Neuronal stem cell (in vitro differentiated cells): ENCODE measurements around the gene ADAMTSL1.

ENCODE experiments used
- DNase-seq: peaks from one replicate; pipeline ENCODE4 v3.0.0-alpha.2; 2013; ENCODE audit warnings: low spot score
- H2AFZ ChIP-seq: one replicate; pipeline ENCODE4 v1.6.1; 2013; ENCODE audit warnings: mild to moderate bottlenecking, low read length, inconsistent platforms
- H2AK5ac ChIP-seq: 2 replicates; pipeline ENCODE4 v1.6.1; 2013; ENCODE audit warnings: low read depth, mild to moderate bottlenecking, inconsistent platforms, low read length, moderate library complexity, mixed read lengths
- H2BK120ac ChIP-seq: 2 replicates; pipeline ENCODE4 v1.6.1; 2013; ENCODE audit warnings: low read depth, mild to moderate bottlenecking, inconsistent platforms, low read length, moderate library complexity, mixed read lengths
- H2BK12ac ChIP-seq: one replicate; pipeline ENCODE4 v1.6.1; 2013; ENCODE audit warnings: low read length, inconsistent platforms
- H2BK15ac ChIP-seq: 2 replicates; pipeline ENCODE4 v1.6.1; 2013; ENCODE audit warnings: mild to moderate bottlenecking, low read length, inconsistent platforms, mixed read lengths
- H2BK5ac ChIP-seq: one replicate; pipeline ENCODE4 v1.6.1; 2013; ENCODE audit warnings: inconsistent platforms, mild to moderate bottlenecking, low read length, moderate library complexity
- H3K14ac ChIP-seq: one replicate; pipeline ENCODE4 v1.6.1; 2013; ENCODE audit warnings: low read length, inconsistent platforms
- H3K18ac ChIP-seq: 2 replicates; pipeline ENCODE4 v1.6.1; 2013; ENCODE audit warnings: low read length, inconsistent platforms
- H3K23ac ChIP-seq: 2 replicates; pipeline ENCODE4 v1.6.1; 2013; ENCODE audit warnings: low read depth, mild to moderate bottlenecking, mixed read lengths, low read length, inconsistent platforms; ENCODE audit not compliant: poor library complexity
- H3K27ac ChIP-seq: replicated peaks from 3 replicates; pipeline ENCODE4 v1.5.1; 2013; ENCODE audit warnings: low read length, inconsistent platforms
- H3K27me3 ChIP-seq, 3 experiments: 2 replicates each; pipeline ENCODE4 v1.6.1; 2013; ENCODE audit warnings: low read length in 3 of 3, mild to moderate bottlenecking in 2 of 3, inconsistent platforms in 1 of 3, low read depth in 1 of 3, mixed read lengths in 1 of 3, moderate library complexity in 1 of 3; ENCODE audit not compliant: control insufficient read depth in 3 of 3, insufficient read depth in 3 of 3
- H3K36me3 ChIP-seq, 2 donors: replicated peaks in 1 of 2; 2 replicates each; pipeline ENCODE4 v1.6.1; 2013; ENCODE audit warnings: low read length in 2 of 2; ENCODE audit not compliant: control insufficient read depth in 2 of 2, insufficient read depth in 2 of 2
- H3K4ac ChIP-seq: 2 replicates; pipeline ENCODE4 v1.6.1; 2013; ENCODE audit warnings: inconsistent platforms, mild to moderate bottlenecking, low read length, moderate library complexity
- H3K4me1 ChIP-seq, 2 donors: 1 replicate in 1 of 2; 2 replicates in 1 of 2; pipeline ENCODE4 v1.6.1; 2013; ENCODE audit warnings: low read length in 2 of 2, low read depth in 1 of 2; ENCODE audit not compliant: control insufficient read depth in 2 of 2, insufficient read depth in 1 of 2
- H3K4me2 ChIP-seq: one replicate; pipeline ENCODE4 v1.6.1; 2013; ENCODE audit warnings: mild to moderate bottlenecking, low read length, inconsistent platforms; ENCODE audit not compliant: insufficient read depth, poor library complexity, severe bottlenecking
- H3K4me3 ChIP-seq, 2 donors: 2 replicates each; pipeline ENCODE4 v1.5.1; 2013; ENCODE audit warnings: low read length in 2 of 2, mild to moderate bottlenecking in 2 of 2, inconsistent platforms in 1 of 2, moderate library complexity in 1 of 2
- H3K79me1 ChIP-seq: one replicate; pipeline ENCODE4 v1.6.1; 2013; ENCODE audit warnings: low read depth, mild to moderate bottlenecking, inconsistent platforms, low read length, moderate library complexity
- H3K9ac ChIP-seq: one replicate; pipeline ENCODE4 v1.6.1; 2013; ENCODE audit warnings: mild to moderate bottlenecking, low read depth, low read length, inconsistent platforms; ENCODE audit not compliant: poor library complexity
- H3K9me3 ChIP-seq, 2 donors: replicated peaks in 1 of 2; 2 replicates each; pipeline versions ENCODE3 to v1.6.1; 2013; ENCODE audit warnings: low read length in 2 of 2, mild to moderate bottlenecking in 2 of 2, inconsistent platforms in 1 of 2, low read depth in 1 of 2, mixed read lengths in 1 of 2, moderate library complexity in 1 of 2; ENCODE audit not compliant: control insufficient read depth in 2 of 2, insufficient read depth in 1 of 2
- H4K8ac ChIP-seq: one replicate; pipeline ENCODE4 v1.6.1; 2013; ENCODE audit warnings: low read depth, mild to moderate bottlenecking, inconsistent platforms, low read length, moderate library complexity
- H4K91ac ChIP-seq: one replicate; pipeline ENCODE4 v1.6.1; 2013; ENCODE audit warnings: low read length, low read depth, mild to moderate bottlenecking, inconsistent platforms; ENCODE audit not compliant: poor library complexity
- WGBS, 2 donors: extraction: QIAGEN DNeasy Blood & Tissue Kit; methylation state at CpG; one replicate each; pipeline ENCODE4 v1.1.7; 2013; ENCODE audit warnings: missing lambda C conversion rate in 2 of 2, mixed read lengths in 1 of 2; ENCODE audit not compliant: insufficient read length in 2 of 2, insufficient replicate concordance in 1 of 2; ENCODE audit errors: extremely low coverage in 2 of 2; 5-methylcytosine and 5-hydroxymethylcytosine counted together

The ADAMTSL1 gene

GRCh38 chr9:18516965-18517364 lies 43.0 kb downstream of the ADAMTSL1 start:
- no peak overlapping the region for H3K9ac ChIP-seq
- no peak overlapping the region for H3K4me3 ChIP-seq
- no peak overlapping the region for H3K23ac ChIP-seq
- no peak for DNase-seq
- no peak overlapping the region for H3K14ac ChIP-seq
- no peaks in the 10 kb centered on the region for H3K4me1 ChIP-seq
- no peak overlapping the region for H2BK120ac ChIP-seq
- H2BK5ac ChIP-seq: no peak overlapping the region
- no peak overlapping the region for H3K18ac ChIP-seq
- no peak overlapping the region for H2AK5ac ChIP-seq
- no peaks in the 10 kb centered on the region for H3K9me3 ChIP-seq
- H3K27ac ChIP-seq: no peak overlapping the region
- H2BK12ac ChIP-seq: no peak overlapping the region
- H4K8ac ChIP-seq: no peak overlapping the region
- H3K36me3 ChIP-seq: no peaks in the 10 kb centered on the region
- H3K4me2 ChIP-seq: no peak overlapping the region
- H3K4ac ChIP-seq: no peak overlapping the region
- H3K27me3 ChIP-seq: no peaks in the 10 kb centered on the region
- H2AFZ ChIP-seq: no peak overlapping the region
- WGBS, 2 donors: no CpG with 5 or more reads among the region's 2 CpGs
- H2BK15ac ChIP-seq: no peak overlapping the region
- no peak overlapping the region for H4K91ac ChIP-seq
- H3K79me1 ChIP-seq: no peaks in the 10 kb centered on the region

GRCh38 chr9:18520416-18521047 lies 46.6 kb downstream of the ADAMTSL1 start:
- no peaks in the 10 kb centered on the region for H3K4me1 ChIP-seq
- DNase-seq: no peak
- WGBS, 2 donors: no CpG with 5 or more reads among the region's 3 CpGs

GRCh38 chr9:18526685-18527084 lies 52.7 kb downstream of the ADAMTSL1 start:
- H4K8ac ChIP-seq: no peak overlapping the region
- no peaks in the 10 kb centered on the region for H3K36me3 ChIP-seq
- no peak overlapping the region for H2AK5ac ChIP-seq
- no peak overlapping the region for H2AFZ ChIP-seq
- no peak overlapping the region for H3K4me2 ChIP-seq
- no peak overlapping the region for H2BK120ac ChIP-seq
- H3K23ac ChIP-seq: no peak overlapping the region
- no peak overlapping the region for H2BK15ac ChIP-seq
- H3K4me3 ChIP-seq: no peak overlapping the region
- H3K9ac ChIP-seq: no peak overlapping the region
- DNase-seq: no peak
- no CpG with 5 or more reads among the region's 3 CpGs for WGBS, 2 donors
- H2BK5ac ChIP-seq: no peak overlapping the region
- H3K18ac ChIP-seq: no peak overlapping the region
- no peaks in the 10 kb centered on the region for H3K79me1 ChIP-seq
- no peak overlapping the region for H3K4ac ChIP-seq
- no peak overlapping the region for H3K27ac ChIP-seq
- no peaks in the 10 kb centered on the region for H3K27me3 ChIP-seq
- no peaks in the 10 kb centered on the region for H3K9me3 ChIP-seq
- H2BK12ac ChIP-seq: no peak overlapping the region
- no peaks in the 10 kb centered on the region for H3K4me1 ChIP-seq
- no peak overlapping the region for H3K14ac ChIP-seq
- H4K91ac ChIP-seq: no peak overlapping the region

More at GRCh38 chr9:18520416-18521047, 46.6 kb downstream of the ADAMTSL1 start:
- Histone ChIP-seq H4K91ac (no peak overlapping the region), H2BK120ac (no peak overlapping the region), H2AK5ac (no peak overlapping the region), H4K8ac (no peak overlapping the region), H3K36me3 (no peaks in the 10 kb centered on the region), H3K27ac (no peak overlapping the region), H3K18ac (no peak overlapping the region), H2BK15ac (no peak overlapping the region), H2BK12ac (no peak overlapping the region), H3K27me3 (no peaks in the 10 kb centered on the region), H2BK5ac (no peak overlapping the region), H2AFZ (no peak overlapping the region), H3K9me3 (no peaks in the 10 kb centered on the region), H3K4me3 (no peak overlapping the region), H3K79me1 (no peaks in the 10 kb centered on the region), H3K23ac (no peak overlapping the region), H3K4ac (no peak overlapping the region), H3K14ac (no peak overlapping the region), H3K9ac (no peak overlapping the region), H3K4me2 (no peak overlapping the region)

- WGBS, 2 donors: no CpG with 5 or more reads among the region's 7 CpGs
- H3K4ac ChIP-seq: no peak overlapping the region
- no peak overlapping the region for H2BK15ac ChIP-seq
- no peaks in the 10 kb centered on the region for H3K79me1 ChIP-seq
- H4K8ac ChIP-seq: no peak overlapping the region
- DNase-seq: no peak
- no peak overlapping the region for H3K9ac ChIP-seq
- no peak overlapping the region for H3K23ac ChIP-seq
- H3K27ac ChIP-seq: no peak overlapping the region
- no peak overlapping the region for H4K91ac ChIP-seq
- H3K14ac ChIP-seq: no peak overlapping the region
- H3K27me3 ChIP-seq: no peaks in the 10 kb centered on the region
- no peaks in the 10 kb centered on the region for H3K36me3 ChIP-seq
- H2AFZ ChIP-seq: no peak overlapping the region
- H3K4me3 ChIP-seq: no peak overlapping the region
- no peak overlapping the region for H3K4me2 ChIP-seq
- peaks cover 7 to 14% of the 10 kb centered on the region in 2 donors for H3K9me3 ChIP-seq
- H2BK120ac ChIP-seq: no peak overlapping the region
- H2AK5ac ChIP-seq: no peak overlapping the region
- no peak overlapping the region for H3K18ac ChIP-seq
- no peak overlapping the region for H2BK12ac ChIP-seq
- no peak overlapping the region for H2BK5ac ChIP-seq
- H3K4me1 ChIP-seq: no peaks in the 10 kb centered on the region
These were observed 57.4 kb downstream of the ADAMTSL1 start for GRCh38 chr9:18531136-18532065.
